Islet precursor cell (in vitro differentiated cells): ENCODE measurements around the gene NRCAM.
"Not testable (repeated sequence)": the region's sequence is repeated elsewhere in the genome, so short reads cannot be mapped to it uniquely, and the experiment has no call there.

Experiments used
- DNase-seq: peaks from one replicate; pipeline ENCODE4 v3.0.0-alpha.2; 2018

NRCAM gene

DNA sequence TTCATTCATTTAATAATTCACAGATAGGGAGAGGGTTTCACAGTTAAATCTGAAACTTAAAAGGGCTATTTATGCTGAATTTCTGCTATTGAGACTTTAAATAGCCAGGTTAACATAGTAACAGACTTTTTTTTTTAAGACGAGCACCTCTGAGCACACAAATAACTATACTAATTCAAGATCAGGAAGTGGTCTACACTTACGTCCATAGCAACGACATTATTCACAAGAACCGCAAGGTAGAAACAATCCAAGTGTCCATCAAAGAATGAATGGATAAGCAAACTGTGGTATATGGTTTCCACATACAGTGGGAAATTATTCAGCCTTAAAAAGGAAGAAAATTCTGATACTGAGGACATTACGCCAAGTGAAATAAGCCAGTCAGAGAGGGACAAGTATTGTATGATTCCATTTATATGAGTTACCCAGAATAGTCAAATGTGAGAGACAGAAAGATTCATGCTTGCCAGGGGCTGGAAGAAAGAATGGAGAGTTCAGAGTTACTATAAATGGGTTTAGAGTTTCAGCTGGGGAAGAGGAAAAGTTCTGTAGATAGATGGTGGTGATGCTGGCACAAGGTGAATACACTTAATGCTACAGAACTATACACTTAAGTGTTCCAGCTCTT, 185.7 kb downstream of the NRCAM start:
- no peak for DNase-seq

- DNase-seq: no peak
These were observed 187.9 kb downstream of the NRCAM start for GRCh38 chr7:108268200-108268820.

- no peak for DNase-seq
These were observed 188.6 kb downstream of the NRCAM start for GRCh38 chr7:108267615-108268014.

GRCh38 chr7:108266491-108266890, 189.7 kb downstream of the NRCAM start:
- DNase-seq: no peak

DNA sequence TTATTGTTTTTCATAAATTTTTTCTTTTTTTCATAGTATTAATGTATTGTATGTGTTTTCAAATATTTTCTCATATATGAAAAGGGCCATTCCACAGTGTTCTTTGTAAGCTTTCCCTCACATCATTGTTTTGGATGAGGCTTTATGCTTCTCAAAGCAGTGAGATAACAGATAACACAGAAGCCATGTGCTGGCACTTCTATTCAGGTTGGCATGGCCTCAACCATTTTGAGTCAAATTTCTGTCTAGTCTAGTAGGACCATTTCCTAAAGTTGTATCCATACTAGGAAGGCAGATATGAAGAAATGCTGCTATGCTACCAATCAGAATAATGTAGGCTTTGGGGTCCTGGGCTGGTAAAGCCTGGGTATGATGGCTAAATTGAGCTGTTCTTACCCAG, 190.2 kb downstream of the NRCAM start:
- no peak for DNase-seq

DNA sequence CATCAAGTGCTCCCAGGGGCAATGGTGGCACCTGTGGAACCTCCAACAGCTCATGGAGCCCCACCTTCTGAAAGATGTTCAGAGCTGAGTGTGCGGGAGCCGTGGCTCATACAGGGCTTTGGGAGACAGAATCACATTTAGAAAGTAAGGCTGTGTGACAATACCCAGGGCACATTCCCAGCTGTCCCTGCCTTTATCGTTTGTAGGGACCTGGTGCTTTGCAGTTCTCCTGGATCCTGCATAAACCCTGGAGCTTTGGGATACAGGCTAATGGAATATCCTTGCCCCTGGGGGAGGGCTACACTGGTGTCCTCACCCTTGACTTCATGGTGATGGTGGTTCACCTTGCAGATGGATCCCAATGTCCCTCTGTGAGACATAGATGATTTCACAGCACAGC, 191.2 kb downstream of the NRCAM start:
- DNase-seq: no peak

GRCh38 chr7:108263425-108263824, 192.8 kb downstream of the NRCAM start:
- DNase-seq: no peak

GRCh38 chr7:108261560-108262255, 194.5 kb downstream of the NRCAM start:
- no peak for DNase-seq

GRCh38 chr7:108259447-108259846, 196.8 kb downstream of the NRCAM start:
- not testable (repeated sequence) for DNase-seq

DNA sequence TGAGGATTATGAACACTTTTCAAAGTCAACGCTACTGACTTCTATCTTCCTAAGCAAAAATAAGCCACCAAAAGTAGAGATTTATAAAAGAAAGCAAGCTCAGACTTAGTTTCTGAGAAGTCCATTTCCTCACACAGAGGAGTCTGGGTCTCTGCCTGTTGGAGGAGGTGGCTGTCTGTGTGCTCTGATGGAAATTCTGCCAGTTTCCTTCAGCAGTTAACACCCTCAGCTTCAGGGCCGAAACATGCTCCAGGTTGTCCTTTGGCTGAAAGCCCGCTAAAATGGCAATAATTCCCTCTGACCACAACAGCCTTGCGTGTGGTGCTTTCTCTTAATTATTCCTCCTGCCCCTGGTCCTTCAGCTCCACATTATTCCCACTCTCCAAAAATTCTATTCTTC, 198.3 kb downstream of the NRCAM start:
- DNase-seq: no peak

- DNase-seq: no peak
These were observed 202.0 kb downstream of the NRCAM start for GRCh38 chr7:108254259-108254658.

DNA sequence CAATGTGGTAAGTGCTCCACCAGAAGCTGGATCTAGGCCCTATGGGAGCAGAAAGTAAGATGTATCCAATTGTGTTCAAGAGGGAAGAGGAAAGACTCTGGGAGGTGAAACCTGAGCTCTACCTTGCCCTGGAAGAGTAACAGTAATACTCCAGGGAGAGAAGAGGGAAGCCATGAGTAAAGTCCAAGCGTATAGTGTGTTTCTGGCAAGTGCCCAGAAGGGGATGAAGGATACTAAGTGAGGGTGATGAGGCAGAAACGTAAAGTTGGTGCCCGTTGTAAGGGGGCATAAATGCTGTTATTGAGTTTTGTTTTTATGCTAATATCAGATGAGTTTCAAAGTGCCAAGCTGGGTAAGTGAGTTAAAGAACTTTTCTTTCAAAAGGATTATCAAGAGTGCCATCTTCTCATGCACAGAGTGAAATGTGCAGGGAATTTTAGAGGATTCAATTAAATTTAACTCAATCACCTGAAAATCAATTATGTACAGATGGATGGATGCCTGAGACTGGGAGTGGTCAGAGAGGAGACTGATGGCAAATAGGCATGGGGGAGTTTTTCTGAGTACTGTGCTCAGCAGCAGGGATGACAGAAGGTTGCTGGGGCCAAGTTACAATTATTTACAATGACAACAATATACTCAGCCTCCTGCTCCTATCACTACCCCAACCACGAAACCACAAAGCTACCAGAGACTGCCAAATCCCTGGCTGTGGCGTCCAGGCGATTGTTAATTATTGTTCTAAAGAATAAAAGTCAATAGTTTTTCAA, 202.8 kb downstream of the NRCAM start:
- DNase-seq: no peak

DNA sequence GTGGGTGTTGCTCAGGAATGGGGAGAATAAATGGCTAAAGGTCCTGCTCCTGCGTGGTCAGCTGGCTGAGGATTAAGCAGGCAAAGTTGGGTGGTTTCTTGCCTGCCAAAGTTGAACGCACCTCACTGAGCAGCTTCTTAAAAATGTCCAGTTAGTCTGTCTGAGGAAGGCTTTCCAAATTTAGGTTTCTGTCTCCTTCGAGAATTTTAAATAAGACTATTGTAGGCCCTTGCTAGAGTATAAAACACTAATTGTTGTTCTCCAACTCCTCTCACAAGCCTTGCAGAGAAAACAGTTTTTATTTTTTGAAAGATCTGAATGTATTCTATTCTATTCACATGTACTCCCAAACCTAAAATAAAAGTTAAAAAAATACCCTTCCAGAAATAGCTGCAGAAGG, 204.1 kb downstream of the NRCAM start:
- DNase-seq: no peak

GRCh38 chr7:108251700-108252099, 204.5 kb downstream of the NRCAM start:
- no peak for DNase-seq

- no peak for DNase-seq
These were observed 206.8 kb downstream of the NRCAM start for GRCh38 chr7:108249453-108249852.

- DNase-seq: no peak
These were observed 207.4 kb downstream of the NRCAM start for GRCh38 chr7:108248821-108249220.

GRCh38 chr7:108248418-108248817, 207.8 kb downstream of the NRCAM start:
- DNase-seq: no peak

GRCh38 chr7:108247614-108248013, 208.6 kb downstream of the NRCAM start:
- DNase-seq: no peak

- peak; percentile 92 for DNase-seq
These were observed 209.9 kb downstream of the NRCAM start for GRCh38 chr7:108246227-108246837.

- DNase-seq: no peak
These were observed 210.6 kb downstream of the NRCAM start for GRCh38 chr7:108245523-108246226.

DNA sequence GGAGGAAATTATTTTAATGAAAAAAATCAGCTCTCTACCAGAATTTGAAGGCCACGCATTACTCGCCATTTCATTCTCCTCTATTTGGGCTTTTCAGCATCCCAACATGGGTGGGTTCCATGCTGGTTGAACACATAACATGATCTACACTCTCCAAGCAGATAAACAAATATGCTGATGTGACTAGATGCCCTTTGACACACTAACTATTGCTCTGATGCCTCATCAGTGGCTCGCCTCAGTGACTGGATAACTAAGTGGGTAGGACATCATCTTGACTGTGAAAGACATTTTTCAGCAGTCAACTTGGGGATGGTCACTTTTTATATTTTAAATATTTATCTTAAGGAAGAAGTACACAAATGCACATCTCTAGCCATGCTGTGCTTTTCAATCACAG, 212.1 kb downstream of the NRCAM start:
- no peak for DNase-seq

DNA sequence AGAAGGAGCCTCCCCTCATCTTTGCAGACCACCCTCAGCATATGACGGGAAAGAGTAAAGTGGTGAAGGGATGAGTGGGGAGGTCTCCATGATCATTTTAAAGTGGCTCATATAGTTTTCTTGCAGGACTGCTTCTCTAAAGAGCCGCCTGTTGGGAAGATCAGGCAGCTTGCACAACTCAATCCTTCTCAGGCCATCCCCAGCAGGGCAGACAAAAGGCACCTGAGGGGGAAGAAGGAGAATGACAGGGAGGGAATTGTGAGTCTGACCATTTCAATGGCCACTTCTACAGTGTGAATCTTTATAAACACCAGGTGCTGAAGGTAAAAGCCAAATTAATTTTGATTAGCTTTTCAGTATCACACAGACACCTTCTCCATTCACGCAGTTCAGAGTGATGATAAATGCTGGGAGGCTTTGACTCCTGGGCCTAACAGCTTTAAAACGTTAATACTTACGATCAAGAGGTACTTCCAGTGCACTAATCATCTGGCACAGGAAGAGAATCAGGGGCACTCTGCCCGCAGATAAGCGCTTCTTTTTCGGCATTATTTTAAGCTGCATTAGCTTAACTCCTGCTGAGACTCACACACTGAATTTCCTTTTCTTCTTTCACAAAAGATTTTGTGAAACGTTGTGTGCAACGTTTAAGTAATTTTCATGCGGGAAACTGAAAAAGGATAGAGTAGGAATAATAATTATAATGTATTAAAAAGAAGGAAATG, 216.6 kb downstream of the NRCAM start:
- no peak for DNase-seq
